Measurements from ENCODE around the gene ARHGAP31.

GRCh38 chr3:119313461-119313860 lies 19.3 kb downstream of the ARHGAP31 start:
- no peak for TF ChIP-seq POLR2A (IDR thresholded peaks at IDR 0.05)
- TF ChIP-seq CTCF (IDR thresholded peaks at IDR 0.05): no peak
